Bronchial epithelial cell (primary cell): ENCODE results near the gene CCDC12. TPM values are rescaled to one million over a fixed set of nuclear protein-coding genes. Genes with fewer than 3 reads are reported as not detected.

ENCODE experiments used
- DNase-seq: peaks from one replicate; pipeline ENCODE4 v3.0.0-alpha.2; 2010; ENCODE audit warnings: low read depth
- FAIRE-seq: peaks from 2 replicates; lab custom pipeline; 2011; peaks lifted over from hg19 to GRCh38; lab: Jason Lieb, UNC
- H3K27me3 ChIP-seq: 2 replicates; pipeline ENCODE4 v1.5.1; 2011; ENCODE audit warnings: low read length; ENCODE audit not compliant: control insufficient read depth, insufficient read depth
- H3K36me3 ChIP-seq: 2 replicates; pipeline ENCODE4 v1.5.1; 2011; ENCODE audit warnings: low read length; ENCODE audit not compliant: control insufficient read depth, insufficient read depth
- H3K4me3 ChIP-seq: 2 replicates; pipeline ENCODE4 v1.5.1; 2011; ENCODE audit warnings: mild to moderate bottlenecking, low read depth, low read length, control low read depth
- CTCF ChIP-seq: IDR thresholded peaks from 2 replicates; pipeline ENCODE4 v1.5.1; 2011; ENCODE audit warnings: mild to moderate bottlenecking, moderate library complexity, low read length, control low read depth, inconsistent platforms; ENCODE audit not compliant: insufficient read depth, severe bottlenecking
- total RNA-seq: library from RNA; depleted of rRNA; stranded (reverse); fragments of >200 nt; gene quantifications from 2 replicates; pipeline ENCODE4 v1.2.1, GENCODE V29; 2014

CCDC12 gene
- total RNA-seq, 1 donor from 2014 or later: 39.2 TPM

- no peak for DNase-seq
- Histone ChIP-seq H3K4me3 (no peak overlapping the region), H3K27me3 (peaks cover 14% of the 10 kb centered on the region), H3K36me3 (no peaks in the 10 kb centered on the region)
- TF ChIP-seq CTCF: no peak
- no peak for FAIRE-seq
Observed at GRCh38 chr3:46895761-46896160, 80.8 kb downstream of the CCDC12 start.

GRCh38 chr3:46895204-46895660, 81.3 kb downstream of the CCDC12 start:
- peaks cover 15% of the 10 kb centered on the region for H3K27me3 ChIP-seq
- no peak for FAIRE-seq
- no peaks in the 10 kb centered on the region for H3K36me3 ChIP-seq
- H3K4me3 ChIP-seq: no peak overlapping the region
- peak; percentile 43 for DNase-seq
- peak; percentile 91 for TF ChIP-seq CTCF

GRCh38 chr3:46894256-46894655, 82.3 kb downstream of the CCDC12 start:
- no peak for TF ChIP-seq CTCF
- Histone ChIP-seq H3K36me3 (no peaks in the 10 kb centered on the region), H3K27me3 (peaks cover 15% of the 10 kb centered on the region), H3K4me3 (no peak overlapping the region)
- FAIRE-seq (no peak), DNase-seq (no peak)

- H3K27me3 ChIP-seq: peaks cover 15% of the 10 kb centered on the region
- H3K36me3 ChIP-seq: no peaks in the 10 kb centered on the region
- FAIRE-seq (no peak), DNase-seq (no peak)
- no peak overlapping the region for H3K4me3 ChIP-seq
- no peak for TF ChIP-seq CTCF
Observed at GRCh38 chr3:46893763-46894162, 82.8 kb downstream of the CCDC12 start.

- no peak for TF ChIP-seq CTCF
- no peaks in the 10 kb centered on the region for H3K36me3 ChIP-seq
- FAIRE-seq (peak; percentile 52), DNase-seq (no peak)
- H3K27me3 ChIP-seq: peaks cover 14% of the 10 kb centered on the region
- no peak overlapping the region for H3K4me3 ChIP-seq
Observed at GRCh38 chr3:46893146-46893748, 83.3 kb downstream of the CCDC12 start.
